SHP77 (cell line): Measurements from ENCODE around the gene ITPK1.

ENCODE experiments used
- DNase-seq, 2 experiments: peaks; one replicate each; lab custom pipeline; 2025; lab: John Stamatoyannopoulos, UW

Gene ITPK1

GRCh38 chr14:92888896-92889295, 226.8 kb downstream of the ITPK1 start:
- DNase-seq: no peak

- DNase-seq: no peak
These were observed 228.6 kb downstream of the ITPK1 start for GRCh38 chr14:92887157-92887556.
